HepG2 (cell line): Measurements from ENCODE around the gene SLC25A19. TPM values are rescaled to one million over a fixed set of nuclear protein-coding genes. Genes with fewer than 3 reads are reported as not detected.

Experiments
- CREB1 ChIP-seq, 2 experiments: fragments of 450-650 bp in 1 of 2; IDR thresholded peaks; 2 replicates each; pipeline ENCODE4 v1.6.1; 2016 to 2017; ENCODE audit warnings: control low read depth in 1 of 2, mild to moderate bottlenecking in 1 of 2, missing compliant biosample characterization in 1 of 2, missing genetic modification characterization in 1 of 2
- DMAP1 ChIP-seq: IDR thresholded peaks from 2 replicates; pipeline ENCODE4 v1.6.1; 2016
- GPN1 ChIP-seq: sonication (generic); formaldehyde crosslinking; IDR thresholded peaks from 2 replicates; pipeline ENCODE4 v1.5.1; 2020; ENCODE audit warnings: missing genetic modification reagents, borderline replicate concordance
- JARID2 ChIP-seq: sonication (generic); formaldehyde crosslinking; IDR thresholded peaks from 2 replicates; pipeline ENCODE4 v1.8.1; 2023; ENCODE audit warnings: missing genetic modification reagents, inconsistent platforms; ENCODE audit not compliant: insufficient replicate concordance
- KLF16 ChIP-seq, 2 experiments: sonication (generic) in 1 of 2; formaldehyde crosslinking in 1 of 2; IDR thresholded peaks; 2 replicates each; pipeline versions ENCODE4 v1.6.1 to v1.8.0; 2016 to 2023; ENCODE audit warnings: missing genetic modification reagents in 2 of 2, missing compliant biosample characterization in 1 of 2
- MEIS1 ChIP-seq: sonication (generic); formaldehyde crosslinking; IDR thresholded peaks from 2 replicates; pipeline ENCODE4 v1.9.0; 2021; ENCODE audit warnings: mild to moderate bottlenecking, missing genetic modification reagents, moderate library complexity, borderline replicate concordance
- NR2F1 ChIP-seq, 2 experiments: fragments of 450-650 bp in 1 of 2; formaldehyde crosslinking in 1 of 2; IDR thresholded peaks; 2 replicates each; pipeline versions ENCODE4 v1.5.0 to v1.6.1; 2016 to 2020; ENCODE audit warnings: mild to moderate bottlenecking in 1 of 2, missing compliant biosample characterization in 1 of 2, missing genetic modification reagents in 1 of 2, moderate library complexity in 1 of 2
- TBX2 ChIP-seq: sonication (generic); formaldehyde crosslinking; IDR thresholded peaks from 2 replicates; pipeline ENCODE4 v1.5.0; 2020; ENCODE audit warnings: missing genetic modification reagents, mild to moderate bottlenecking, borderline replicate concordance
- ZNF383 ChIP-seq: sonication (generic); formaldehyde crosslinking; IDR thresholded peaks from 2 replicates; pipeline ENCODE4 v1.4.0; 2020; ENCODE audit warnings: missing genetic modification reagents, mild to moderate bottlenecking, borderline replicate concordance
- ZNF510 ChIP-seq: sonication (generic); formaldehyde crosslinking; IDR thresholded peaks from 2 replicates; pipeline ENCODE4 v1.4.0; 2020; ENCODE audit warnings: low read depth, mild to moderate bottlenecking, missing genetic modification reagents
- ZNF768 ChIP-seq: sonication (generic); formaldehyde crosslinking; IDR thresholded peaks from 2 replicates; pipeline ENCODE4 v1.4.0; 2020; ENCODE audit warnings: missing genetic modification reagents
- polyA plus RNA-seq, 8 experiments: library from polyadenylated mRNA; depleted of rRNA in 3 of 8; stranded (reverse) in 7 of 8; unstranded in 1 of 8; fragments of >200 nt; fragmentation: Illumina TruSeq in 4 of 8; extraction: Trizol in 4 of 8; gene quantifications; 2 replicates each; pipeline versions ENCODE4 v1.2.1 to v1.2.3, GENCODE V29; 2011 to 2016; ENCODE audit warnings: low read depth in 4 of 8, missing spikeins in 1 of 8, mixed read lengths in 1 of 8; ENCODE audit not compliant: insufficient read depth in 1 of 8
- total RNA-seq, 5 experiments: library from RNA; depleted of rRNA; stranded (reverse); fragments of >200 nt; fragmentation: Illumina TruSeq; extraction: Trizol; gene quantifications; 2 replicates each; pipeline ENCODE4 v1.2.3, GENCODE V29; 2016; ENCODE audit warnings: low read depth in 1 of 5
- TF ChIP-seq, protein P1 (sequence below): sonication (generic); formaldehyde crosslinking; IDR thresholded peaks from 2 replicates; pipeline ENCODE4 v1.8.0; 2022; ENCODE audit warnings: mild to moderate bottlenecking, missing genetic modification reagents
- TF ChIP-seq, protein P2 (sequence below): IDR thresholded peaks from 2 replicates; pipeline ENCODE4 v1.6.1; 2018; ENCODE audit warnings: missing genetic modification reagents
- TF ChIP-seq, protein P3 (sequence below): sonication (generic); formaldehyde crosslinking; IDR thresholded peaks from 2 replicates; pipeline ENCODE4 v1.8.1; 2023; ENCODE audit warnings: missing genetic modification reagents, inconsistent platforms, borderline replicate concordance
- TF ChIP-seq, protein P4 (sequence below): sonication (generic); formaldehyde crosslinking; conservative IDR thresholded peaks from 2 replicates; pipeline ENCODE4 v1.4.0; 2020; ENCODE audit warnings: missing genetic modification reagents
- TF ChIP-seq, protein P5 (sequence below): sonication (generic); formaldehyde crosslinking; IDR thresholded peaks from 2 replicates; pipeline ENCODE4 v1.4.0; 2020; ENCODE audit warnings: missing genetic modification reagents

SLC25A19 gene
- total and polyA plus RNA-seq, 2 of the 13 experiments (the other 11 are each of a cell fraction or from before 2014, with no cell fraction given) = 24.4 to 41.4 TPM

DNA sequence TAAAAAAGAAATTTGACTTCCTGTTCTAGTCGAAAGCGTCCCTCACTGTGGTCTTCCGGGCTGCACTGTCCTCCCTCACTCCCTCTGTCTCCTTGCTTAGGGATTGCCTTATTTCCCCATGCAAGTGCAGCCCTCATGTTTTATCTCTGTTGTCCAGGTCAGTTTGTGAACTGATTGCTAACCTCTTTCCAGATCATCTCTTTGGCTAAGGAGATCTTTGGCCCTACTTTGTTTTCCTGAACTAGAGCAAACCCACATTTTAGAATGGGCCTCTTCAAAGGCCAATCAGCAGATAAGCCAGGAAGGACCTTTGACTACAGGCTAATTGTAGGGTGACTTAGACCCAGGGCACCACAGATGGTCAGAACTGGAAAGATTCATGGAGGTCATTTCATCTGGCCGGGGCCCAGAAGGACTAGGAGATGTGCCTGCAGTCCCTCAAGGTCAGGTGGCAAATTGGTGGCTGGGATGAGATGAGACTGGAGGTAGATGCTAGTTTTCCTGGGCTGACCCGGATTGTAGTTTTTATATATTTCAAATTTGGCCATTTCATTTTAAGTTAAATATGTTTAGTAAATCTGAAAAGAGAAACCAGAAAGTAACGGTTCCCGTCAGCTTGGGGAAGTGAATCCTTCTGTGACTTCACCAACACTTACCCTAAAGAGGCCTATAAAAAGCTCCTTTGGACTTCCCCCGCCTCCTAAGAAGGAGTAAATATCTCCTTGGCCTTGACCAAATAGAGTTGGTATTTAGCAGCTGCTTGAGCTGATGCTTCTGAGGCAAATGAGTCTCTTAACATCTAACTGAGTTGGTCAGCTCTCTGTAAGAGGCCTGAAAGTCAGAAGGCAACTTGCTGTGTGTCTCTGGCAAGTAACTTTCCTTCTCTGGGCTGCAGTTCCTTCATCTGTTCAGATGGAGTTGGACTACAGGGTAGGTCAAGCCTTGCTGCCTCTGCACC lies 6.2 kb upstream of the SLC25A19 start (continued):
- TF ChIP-seq, protein P1, sequence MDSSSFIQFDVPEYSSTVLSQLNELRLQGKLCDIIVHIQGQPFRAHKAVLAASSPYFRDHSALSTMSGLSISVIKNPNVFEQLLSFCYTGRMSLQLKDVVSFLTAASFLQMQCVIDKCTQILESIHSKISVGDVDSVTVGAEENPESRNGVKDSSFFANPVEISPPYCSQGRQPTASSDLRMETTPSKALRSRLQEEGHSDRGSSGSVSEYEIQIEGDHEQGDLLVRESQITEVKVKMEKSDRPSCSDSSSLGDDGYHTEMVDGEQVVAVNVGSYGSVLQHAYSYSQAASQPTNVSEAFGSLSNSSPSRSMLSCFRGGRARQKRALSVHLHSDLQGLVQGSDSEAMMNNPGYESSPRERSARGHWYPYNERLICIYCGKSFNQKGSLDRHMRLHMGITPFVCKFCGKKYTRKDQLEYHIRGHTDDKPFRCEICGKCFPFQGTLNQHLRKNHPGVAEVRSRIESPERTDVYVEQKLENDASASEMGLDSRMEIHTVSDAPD (CRISPR knock-in tag) = peak; percentile 76; the same call in 1 of the 2 replicates
- TF ChIP-seq GPN1 (CRISPR knock-in tag) (no peak), DMAP1 (CRISPR knock-in tag) (peak; percentile 68), TBX2 (CRISPR knock-in tag) (peak; percentile 95), ZNF510 (CRISPR knock-in tag) (no peak), CREB1 (IDR thresholded peaks at IDR 0.05) (no peak), CREB1 (CRISPR knock-in tag; IDR thresholded peaks at IDR 0.05) (peak; percentile 87), NR2F1 (CRISPR knock-in tag; IDR thresholded peaks at IDR 0.05) (peak; percentile 67 to 79; a peak in 3 of 4 replicates), MEIS1 (CRISPR knock-in tag) (0 out of 2 replicates have a peak, but pooled peaks have one; percentile 71), ZNF383 (CRISPR knock-in tag) (no peak), JARID2 (CRISPR knock-in tag) (no peak), KLF16 (CRISPR knock-in tag; IDR thresholded peaks at IDR 0.05) (peak in 1 of 2 experiments; percentile 83; a peak in 2 of 4 replicates), ZNF768 (peak; percentile 95; the same call in 1 of the 2 replicates)
- TF ChIP-seq, protein P2, sequence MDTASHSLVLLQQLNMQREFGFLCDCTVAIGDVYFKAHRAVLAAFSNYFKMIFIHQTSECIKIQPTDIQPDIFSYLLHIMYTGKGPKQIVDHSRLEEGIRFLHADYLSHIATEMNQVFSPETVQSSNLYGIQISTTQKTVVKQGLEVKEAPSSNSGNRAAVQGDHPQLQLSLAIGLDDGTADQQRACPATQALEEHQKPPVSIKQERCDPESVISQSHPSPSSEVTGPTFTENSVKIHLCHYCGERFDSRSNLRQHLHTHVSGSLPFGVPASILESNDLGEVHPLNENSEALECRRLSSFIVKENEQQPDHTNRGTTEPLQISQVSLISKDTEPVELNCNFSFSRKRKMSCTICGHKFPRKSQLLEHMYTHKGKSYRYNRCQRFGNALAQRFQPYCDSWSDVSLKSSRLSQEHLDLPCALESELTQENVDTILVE (CRISPR knock-in tag) = peak; percentile 75; the same call in 1 of the 2 replicates
- TF ChIP-seq, protein P3, sequence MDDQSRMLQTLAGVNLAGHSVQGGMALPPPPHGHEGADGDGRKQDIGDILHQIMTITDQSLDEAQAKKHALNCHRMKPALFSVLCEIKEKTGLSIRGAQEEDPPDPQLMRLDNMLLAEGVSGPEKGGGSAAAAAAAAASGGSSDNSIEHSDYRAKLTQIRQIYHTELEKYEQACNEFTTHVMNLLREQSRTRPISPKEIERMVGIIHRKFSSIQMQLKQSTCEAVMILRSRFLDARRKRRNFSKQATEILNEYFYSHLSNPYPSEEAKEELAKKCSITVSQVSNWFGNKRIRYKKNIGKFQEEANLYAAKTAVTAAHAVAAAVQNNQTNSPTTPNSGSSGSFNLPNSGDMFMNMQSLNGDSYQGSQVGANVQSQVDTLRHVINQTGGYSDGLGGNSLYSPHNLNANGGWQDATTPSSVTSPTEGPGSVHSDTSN (CRISPR knock-in tag) = no peak
- TF ChIP-seq, protein P4, sequence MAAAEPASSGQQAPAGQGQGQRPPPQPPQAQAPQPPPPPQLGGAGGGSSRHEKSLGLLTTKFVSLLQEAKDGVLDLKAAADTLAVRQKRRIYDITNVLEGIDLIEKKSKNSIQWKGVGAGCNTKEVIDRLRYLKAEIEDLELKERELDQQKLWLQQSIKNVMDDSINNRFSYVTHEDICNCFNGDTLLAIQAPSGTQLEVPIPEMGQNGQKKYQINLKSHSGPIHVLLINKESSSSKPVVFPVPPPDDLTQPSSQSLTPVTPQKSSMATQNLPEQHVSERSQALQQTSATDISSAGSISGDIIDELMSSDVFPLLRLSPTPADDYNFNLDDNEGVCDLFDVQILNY (CRISPR knock-in tag) = no peak
- TF ChIP-seq, protein P5, sequence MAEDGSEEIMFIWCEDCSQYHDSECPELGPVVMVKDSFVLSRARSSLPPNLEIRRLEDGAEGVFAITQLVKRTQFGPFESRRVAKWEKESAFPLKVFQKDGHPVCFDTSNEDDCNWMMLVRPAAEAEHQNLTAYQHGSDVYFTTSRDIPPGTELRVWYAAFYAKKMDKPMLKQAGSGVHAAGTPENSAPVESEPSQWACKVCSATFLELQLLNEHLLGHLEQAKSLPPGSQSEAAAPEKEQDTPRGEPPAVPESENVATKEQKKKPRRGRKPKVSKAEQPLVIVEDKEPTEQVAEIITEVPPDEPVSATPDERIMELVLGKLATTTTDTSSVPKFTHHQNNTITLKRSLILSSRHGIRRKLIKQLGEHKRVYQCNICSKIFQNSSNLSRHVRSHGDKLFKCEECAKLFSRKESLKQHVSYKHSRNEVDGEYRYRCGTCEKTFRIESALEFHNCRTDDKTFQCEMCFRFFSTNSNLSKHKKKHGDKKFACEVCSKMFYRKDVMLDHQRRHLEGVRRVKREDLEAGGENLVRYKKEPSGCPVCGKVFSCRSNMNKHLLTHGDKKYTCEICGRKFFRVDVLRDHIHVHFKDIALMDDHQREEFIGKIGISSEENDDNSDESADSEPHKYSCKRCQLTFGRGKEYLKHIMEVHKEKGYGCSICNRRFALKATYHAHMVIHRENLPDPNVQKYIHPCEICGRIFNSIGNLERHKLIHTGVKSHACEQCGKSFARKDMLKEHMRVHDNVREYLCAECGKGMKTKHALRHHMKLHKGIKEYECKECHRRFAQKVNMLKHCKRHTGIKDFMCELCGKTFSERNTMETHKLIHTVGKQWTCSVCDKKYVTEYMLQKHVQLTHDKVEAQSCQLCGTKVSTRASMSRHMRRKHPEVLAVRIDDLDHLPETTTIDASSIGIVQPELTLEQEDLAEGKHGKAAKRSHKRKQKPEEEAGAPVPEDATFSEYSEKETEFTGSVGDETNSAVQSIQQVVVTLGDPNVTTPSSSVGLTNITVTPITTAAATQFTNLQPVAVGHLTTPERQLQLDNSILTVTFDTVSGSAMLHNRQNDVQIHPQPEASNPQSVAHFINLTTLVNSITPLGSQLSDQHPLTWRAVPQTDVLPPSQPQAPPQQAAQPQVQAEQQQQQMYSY = peak; percentile 73
